ENCODE measurements around the gene PRKCB. TPM values are rescaled to one million over a fixed set of nuclear protein-coding genes. Genes with fewer than 3 reads are reported as not detected.

The PRKCB gene
- total and polyA plus RNA-seq, 2 of the 8 experiments (the other 6 are each of a cell fraction or from before 2014, with no cell fraction given): 7.1 to 12.1 TPM

DNA sequence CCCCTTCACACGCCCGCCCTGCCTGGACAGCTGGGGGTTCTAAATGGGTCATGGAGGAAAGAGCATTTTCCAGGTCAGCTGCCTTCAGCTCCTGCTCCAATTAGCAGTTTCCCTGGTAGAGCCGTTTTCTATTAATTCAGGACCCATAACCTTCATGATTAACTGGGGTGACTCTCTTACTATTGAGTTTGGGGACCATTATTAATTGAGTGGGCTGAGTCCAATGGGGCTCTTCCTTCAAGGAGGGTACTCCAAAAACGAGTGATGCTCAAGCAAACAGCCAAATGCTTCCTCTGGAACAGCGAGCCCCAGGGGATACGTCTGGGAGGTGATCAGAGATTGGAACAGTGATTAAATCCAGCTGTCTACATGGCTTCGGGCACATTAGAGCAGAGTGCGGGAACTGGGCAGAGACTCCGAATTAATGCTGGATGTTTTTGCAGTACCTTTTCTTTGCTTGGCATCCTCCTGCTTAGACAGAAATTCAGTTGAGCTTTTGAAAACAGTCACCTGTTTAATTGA lies 352.3 kb downstream of the PRKCB start (continued):
- TF ChIP-seq RNF2 (IDR thresholded peaks at IDR 0.05; ENCODE audit: borderline replicate concordance, low read depth, low read length, missing control alignments, poor library complexity, severe bottlenecking): no peak
- no peak for TF ChIP-seq SP4 (IDR thresholded peaks at IDR 0.05; ENCODE audit: low read length)
- TF ChIP-seq BACH1 (IDR thresholded peaks at IDR 0.05; ENCODE audit: low read length): no peak
